Stimulated activated naive CD8-positive, alpha-beta T cell treated with anti-CD3 and anti-CD28 coated beads, Interleukin-15, Interleukin-2, amounts not matched to agents 100 ng/mL and 50 ng/mL, for 24 hours (primary cell): Measurements from ENCODE around the gene USP6NL.
"Not testable (repeated sequence)": the region's sequence is repeated elsewhere in the genome, so short reads cannot be mapped to it uniquely, and the experiment has no call there.

Experiments
- H3K27ac Mint-ChIP-seq: one replicate; pipeline ENCODE4 v1.8.0; 2021; ENCODE audit warnings: mild to moderate bottlenecking, mixed read lengths
- H3K27me3 Mint-ChIP-seq: one replicate; pipeline ENCODE4 v1.8.0; 2021; ENCODE audit warnings: mixed read lengths
- H3K36me3 Mint-ChIP-seq: one replicate; pipeline ENCODE4 v1.8.0; 2021; ENCODE audit warnings: low read depth, mixed read lengths
- H3K4me1 Mint-ChIP-seq: one replicate; pipeline ENCODE4 v1.8.0; 2021; ENCODE audit warnings: low read depth, mixed read lengths
- H3K4me3 Mint-ChIP-seq: one replicate; pipeline ENCODE4 v1.8.0; 2021; ENCODE audit warnings: mild to moderate bottlenecking, mixed read lengths
- H3K9me3 Mint-ChIP-seq: one replicate; pipeline ENCODE4 v1.8.0; 2021; ENCODE audit warnings: mixed read lengths

The USP6NL gene

GRCh38 chr10:11441151-11441535, 170.3 kb downstream of the USP6NL start:
- no peaks in the 10 kb centered on the region for H3K27me3 Mint-ChIP-seq
- H3K27ac Mint-ChIP-seq, result peak overlapping the region; percentile 92
- H3K4me3 Mint-ChIP-seq, result peak overlapping the region; percentile 71
- no peaks in the 10 kb centered on the region for H3K36me3 Mint-ChIP-seq
- no peaks in the 10 kb centered on the region for H3K9me3 Mint-ChIP-seq
- peaks cover 37% of the 10 kb centered on the region for H3K4me1 Mint-ChIP-seq

- Mint-ChIP-seq H3K36me3 (no peaks in the 10 kb centered on the region), H3K27me3 (no peaks in the 10 kb centered on the region), H3K9me3 (no peaks in the 10 kb centered on the region), H3K4me1 (peaks cover 42% of the 10 kb centered on the region), H3K4me3 (peak overlapping the region; percentile 71), H3K27ac (peak overlapping the region; percentile 92)
These were observed 170.9 kb downstream of the USP6NL start for GRCh38 chr10:11440250-11441150.

GRCh38 chr10:11439523-11440053, 171.9 kb downstream of the USP6NL start:
- Mint-ChIP-seq H3K27me3 (no peaks in the 10 kb centered on the region), H3K4me3 (no peak overlapping the region), H3K27ac (peak overlapping the region; percentile 92), H3K9me3 (no peaks in the 10 kb centered on the region), H3K4me1 (peaks cover 46% of the 10 kb centered on the region), H3K36me3 (no peaks in the 10 kb centered on the region)

- Mint-ChIP-seq H3K9me3 (no peaks in the 10 kb centered on the region), H3K27ac (no peak overlapping the region), H3K4me3 (no peak overlapping the region), H3K4me1 (peaks cover 43% of the 10 kb centered on the region), H3K36me3 (no peaks in the 10 kb centered on the region), H3K27me3 (no peaks in the 10 kb centered on the region)
These were observed 173.9 kb downstream of the USP6NL start for GRCh38 chr10:11437391-11438142.

- peaks cover 35% of the 10 kb centered on the region for H3K4me1 Mint-ChIP-seq
- not testable (repeated sequence) for H3K9me3 Mint-ChIP-seq, H3K27me3 Mint-ChIP-seq, H3K27ac Mint-ChIP-seq, H3K4me3 Mint-ChIP-seq, H3K36me3 Mint-ChIP-seq
These were observed 175.0 kb downstream of the USP6NL start for GRCh38 chr10:11436445-11436844.

GRCh38 chr10:11435581-11435981, 175.9 kb downstream of the USP6NL start:
- Mint-ChIP-seq H3K9me3 (no peaks in the 10 kb centered on the region), H3K27ac (no peak overlapping the region), H3K27me3 (no peaks in the 10 kb centered on the region), H3K4me1 (peaks cover 26% of the 10 kb centered on the region), H3K36me3 (no peaks in the 10 kb centered on the region), H3K4me3 (no peak overlapping the region)

- Mint-ChIP-seq H3K4me1 (peaks cover 14% of the 10 kb centered on the region), H3K9me3 (peaks cover 4% of the 10 kb centered on the region), H3K4me3 (no peak overlapping the region), H3K27ac (no peak overlapping the region), H3K36me3 (no peaks in the 10 kb centered on the region), H3K27me3 (no peaks in the 10 kb centered on the region)
These were observed 177.1 kb downstream of the USP6NL start for GRCh38 chr10:11434324-11434723.

- no peaks in the 10 kb centered on the region for H3K27me3 Mint-ChIP-seq
- H3K9me3 Mint-ChIP-seq, result peaks cover 7% of the 10 kb centered on the region
- no peak overlapping the region for H3K4me3 Mint-ChIP-seq
- peaks cover 9% of the 10 kb centered on the region for H3K4me1 Mint-ChIP-seq
- H3K27ac Mint-ChIP-seq, result no peak overlapping the region
- no peaks in the 10 kb centered on the region for H3K36me3 Mint-ChIP-seq
These were observed 177.8 kb downstream of the USP6NL start for GRCh38 chr10:11433657-11434056.

GRCh38 chr10:11431216-11431555, 180.3 kb downstream of the USP6NL start:
- H3K27ac Mint-ChIP-seq, result no peak overlapping the region

GRCh38 chr10:11430421-11431215, 180.8 kb downstream of the USP6NL start:
- H3K4me1 Mint-ChIP-seq, result peaks cover 4% of the 10 kb centered on the region
- H3K27ac Mint-ChIP-seq, result no peak overlapping the region
- peaks cover 14% of the 10 kb centered on the region for H3K9me3 Mint-ChIP-seq
- H3K4me3 Mint-ChIP-seq, result no peak overlapping the region
- H3K36me3 Mint-ChIP-seq, result no peaks in the 10 kb centered on the region
- no peaks in the 10 kb centered on the region for H3K27me3 Mint-ChIP-seq

More at GRCh38 chr10:11431216-11431555, 180.3 kb downstream of the USP6NL start:
- H3K4me1 Mint-ChIP-seq, result peaks cover 9% of the 10 kb centered on the region
- H3K9me3 Mint-ChIP-seq, result peaks cover 9% of the 10 kb centered on the region
- H3K36me3 Mint-ChIP-seq, result no peaks in the 10 kb centered on the region
- H3K27me3 Mint-ChIP-seq, result no peaks in the 10 kb centered on the region
- no peak overlapping the region for H3K4me3 Mint-ChIP-seq

GRCh38 chr10:11429439-11430052, 181.9 kb downstream of the USP6NL start:
- H3K27me3 Mint-ChIP-seq, result no peaks in the 10 kb centered on the region
- H3K9me3 Mint-ChIP-seq, result peaks cover 15% of the 10 kb centered on the region
- no peak overlapping the region for H3K4me3 Mint-ChIP-seq
- H3K36me3 Mint-ChIP-seq, result no peaks in the 10 kb centered on the region
- H3K4me1 Mint-ChIP-seq, result no peaks in the 10 kb centered on the region
- no peak overlapping the region for H3K27ac Mint-ChIP-seq

- no peaks in the 10 kb centered on the region for H3K27me3 Mint-ChIP-seq
- no peaks in the 10 kb centered on the region for H3K36me3 Mint-ChIP-seq
- no peak overlapping the region for H3K4me3 Mint-ChIP-seq
- no peak overlapping the region for H3K27ac Mint-ChIP-seq
- H3K4me1 Mint-ChIP-seq, result no peaks in the 10 kb centered on the region
- peaks cover 25% of the 10 kb centered on the region for H3K9me3 Mint-ChIP-seq
These were observed 185.8 kb downstream of the USP6NL start for GRCh38 chr10:11425676-11426075.

GRCh38 chr10:11425296-11425610, 186.2 kb downstream of the USP6NL start:
- peaks cover 26% of the 10 kb centered on the region for H3K9me3 Mint-ChIP-seq
- no peak overlapping the region for H3K27ac Mint-ChIP-seq
- H3K4me1 Mint-ChIP-seq, result no peaks in the 10 kb centered on the region

GRCh38 chr10:11424456-11425295, 186.8 kb downstream of the USP6NL start:
- no peak overlapping the region for H3K4me3 Mint-ChIP-seq
- H3K4me1 Mint-ChIP-seq, result no peaks in the 10 kb centered on the region
- H3K27me3 Mint-ChIP-seq, result no peaks in the 10 kb centered on the region
- H3K36me3 Mint-ChIP-seq, result no peaks in the 10 kb centered on the region
- H3K27ac Mint-ChIP-seq, result no peak overlapping the region
- peaks cover 32% of the 10 kb centered on the region for H3K9me3 Mint-ChIP-seq

More at GRCh38 chr10:11425296-11425610, 186.2 kb downstream of the USP6NL start:
- Mint-ChIP-seq H3K27me3 (no peaks in the 10 kb centered on the region), H3K36me3 (no peaks in the 10 kb centered on the region), H3K4me3 (no peak overlapping the region)
